ENCODE data around the gene TEAD2. TPM values are rescaled to one million over a fixed set of nuclear protein-coding genes. Genes with fewer than 3 reads are reported as not detected.

The TEAD2 gene
- total and polyA plus RNA-seq, 5 donors = 46.4 to 53.5 (median 53.2) TPM

GRCh38 chr19:49363268-49364082 lies 1.3 kb upstream of the TEAD2 start, which contains the start of gene DKKL1:
Gene DKKL1, plus strand, starts transcription at chr19:49363877. Its CDS starts 122 bp downstream, at chr19:49363999.
- ATAC-seq (peak; percentile 92), DNase-seq (peak; percentile 100)
- Histone ChIP-seq H3K4me1 (ENCODE audit: control insufficient read depth, insufficient read depth, low read length) (no peaks in the 10 kb centered on the region), H3K9me3 (ENCODE audit: control insufficient read depth, low read length) (no peaks in the 10 kb centered on the region), H3K27me3 (ENCODE audit: control insufficient read depth, insufficient read depth) (no peaks in the 10 kb centered on the region), H3K4me3 (ENCODE audit: low read length) (peak within 1 kb of the TSS; percentile 78), H3K27ac (ENCODE audit: low read length) (peak within 1 kb of the TSS; percentile 90)
- intact Hi-C loops (cut with DNase I) = loop anchor here in 1 of 4 donors (10.0 kb wide), 1 partner anchor 81 kb away; the partner anchor contains the start of gene SLC17A7
- 1% methylated on average over 46 of the region's 46 CpGs for WGBS

GRCh38 chr19:49362929-49363267 lies 682 bp upstream of the TEAD2 start:
- H3K4me3 ChIP-seq (ENCODE audit: low read length) = peak overlapping the region; percentile 78
- ATAC-seq (peak; percentile 2 to 5), DNase-seq (peak; percentile 68 to 85 (median 83))
- under 1% methylated on average over 14 of the region's 14 CpGs for WGBS
- H3K27me3 ChIP-seq (ENCODE audit: control insufficient read depth, insufficient read depth) = no peaks in the 10 kb centered on the region
- no peaks in the 10 kb centered on the region for H3K4me1 ChIP-seq (ENCODE audit: control insufficient read depth, insufficient read depth, low read length)
- no peaks in the 10 kb centered on the region for H3K9me3 ChIP-seq (ENCODE audit: control insufficient read depth, low read length)
- H3K27ac ChIP-seq (ENCODE audit: low read length) = peak overlapping the region; percentile 90
- intact Hi-C loops (cut with DNase I) = loop anchor here in 1 of 4 donors (10.0 kb wide), 1 partner anchor 82 kb away; the partner anchor contains the start of gene SLC17A7

DNA sequence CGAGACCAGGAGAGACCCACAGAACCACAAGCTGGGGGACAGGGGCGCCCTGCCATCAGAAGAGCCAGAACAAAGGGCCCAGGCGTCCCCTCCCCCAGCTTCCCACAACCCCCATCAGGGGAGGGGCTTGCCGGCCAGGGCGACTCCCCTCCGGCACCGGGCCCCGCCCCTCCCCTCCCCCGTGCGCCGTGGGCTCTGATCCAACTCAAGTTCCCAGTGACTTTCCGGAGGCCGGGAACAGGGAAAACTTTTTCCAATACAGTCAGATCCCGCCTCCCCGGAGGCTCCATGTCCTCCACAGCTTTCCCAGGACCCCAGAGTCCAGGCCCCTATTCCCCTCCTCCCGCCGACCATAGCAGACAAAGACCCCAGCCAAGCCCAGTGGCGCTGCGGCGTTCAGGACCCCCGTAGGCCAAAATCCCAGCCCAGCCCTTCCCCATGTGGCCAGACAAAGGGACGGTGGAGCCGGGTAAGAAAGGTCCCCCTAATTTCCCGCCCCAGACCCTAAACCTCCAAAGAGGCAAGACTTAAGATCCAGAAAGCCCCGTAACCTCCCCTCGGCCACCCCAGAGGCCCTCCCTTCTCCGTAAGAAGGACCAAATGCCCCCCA lies 673 bp downstream of the TEAD2 start:
- peak; percentile 64 to 65 for ATAC-seq
- Histone ChIP-seq H3K9me3 (ENCODE audit: control insufficient read depth, low read length) (no peaks in the 10 kb centered on the region), H3K27ac (ENCODE audit: low read length) (peak overlapping the region; percentile 93), H3K4me3 (ENCODE audit: low read length) (peak overlapping the region; percentile 78), H3K27me3 (ENCODE audit: control insufficient read depth, insufficient read depth) (no peaks in the 10 kb centered on the region), H3K4me1 (ENCODE audit: control insufficient read depth, insufficient read depth, low read length) (peaks cover 5% of the 10 kb centered on the region)
- DNase-seq = peak; percentile 86 to 96 (median 94)
- intact Hi-C loops (cut with DNase I) = loop anchor here in 1 of 4 donors (10.0 kb wide), 1 partner anchor 83 kb away; the partner anchor contains the start of gene SLC17A7
- WGBS = 2% methylated on average over 27 of the region's 27 CpGs

GRCh38 chr19:49359851-49360820 lies 2.1 kb downstream of the TEAD2 start:
- Histone ChIP-seq H3K27me3 (ENCODE audit: control insufficient read depth, insufficient read depth) (no peaks in the 10 kb centered on the region), H3K9me3 (ENCODE audit: control insufficient read depth, low read length) (no peaks in the 10 kb centered on the region), H3K4me1 (ENCODE audit: control insufficient read depth, insufficient read depth, low read length) (peaks cover 7% of the 10 kb centered on the region), H3K27ac (ENCODE audit: low read length) (peak overlapping the region; percentile 13), H3K4me3 (ENCODE audit: low read length) (no peak overlapping the region)
- ATAC-seq (no peak), DNase-seq (peak in 1 of 3 donors; percentile 57)
- WGBS = 75% methylated on average over 17 of the region's 17 CpGs
- intact Hi-C loops (cut with DNase I) = loop anchor here in 1 of 4 donors (10.0 kb wide), 1 partner anchor 85 kb away; the partner anchor contains the start of gene SLC17A7

- no peaks in the 10 kb centered on the region for H3K9me3 ChIP-seq (ENCODE audit: control insufficient read depth, low read length)
- ATAC-seq (no peak), DNase-seq (peak in 1 of 3 donors; percentile 1)
- H3K4me3 ChIP-seq (ENCODE audit: low read length) = no peak overlapping the region
- peaks cover 7% of the 10 kb centered on the region for H3K4me1 ChIP-seq (ENCODE audit: control insufficient read depth, insufficient read depth, low read length)
- intact Hi-C loops (cut with DNase I) = no loop called here
- WGBS = 78% methylated on average over 9 of the region's 9 CpGs
- H3K27me3 ChIP-seq (ENCODE audit: control insufficient read depth, insufficient read depth) = no peaks in the 10 kb centered on the region
- no peak overlapping the region for H3K27ac ChIP-seq (ENCODE audit: low read length)
Observed at GRCh38 chr19:49357186-49357585, 5.0 kb downstream of the TEAD2 start.

- DNase-seq (no peak), ATAC-seq (no peak)
- Histone ChIP-seq H3K27ac (ENCODE audit: low read length) (peak overlapping the region; percentile 40), H3K9me3 (ENCODE audit: control insufficient read depth, low read length) (no peaks in the 10 kb centered on the region), H3K4me3 (ENCODE audit: low read length) (no peak overlapping the region), H3K4me1 (ENCODE audit: control insufficient read depth, insufficient read depth, low read length) (peaks cover 7% of the 10 kb centered on the region), H3K27me3 (ENCODE audit: control insufficient read depth, insufficient read depth) (no peaks in the 10 kb centered on the region)
- intact Hi-C loops (cut with DNase I) = no loop called here
- 30% methylated on average over 7 of the region's 7 CpGs for WGBS
Observed at GRCh38 chr19:49356382-49356781, 5.8 kb downstream of the TEAD2 start.

GRCh38 chr19:49355909-49356353 lies 6.3 kb downstream of the TEAD2 start:
- WGBS = 36% methylated on average over 12 of the region's 12 CpGs
- peak; percentile 59 to 74 for ATAC-seq
- Histone ChIP-seq H3K9me3 (ENCODE audit: control insufficient read depth, low read length) (no peaks in the 10 kb centered on the region), H3K27ac (ENCODE audit: low read length) (no peak overlapping the region), H3K4me1 (ENCODE audit: control insufficient read depth, insufficient read depth, low read length) (peaks cover 7% of the 10 kb centered on the region), H3K4me3 (ENCODE audit: low read length) (no peak overlapping the region), H3K27me3 (ENCODE audit: control insufficient read depth, insufficient read depth) (no peaks in the 10 kb centered on the region)
- peak; percentile 59 to 83 (median 70) for DNase-seq
- intact Hi-C loops (cut with DNase I) = no loop called here

GRCh38 chr19:49349567-49349966 lies 12.6 kb downstream of the TEAD2 start:
- Histone ChIP-seq H3K4me3 (ENCODE audit: low read length) (no peak overlapping the region), H3K27ac (ENCODE audit: low read length) (no peak overlapping the region), H3K27me3 (ENCODE audit: control insufficient read depth, insufficient read depth) (no peaks in the 10 kb centered on the region), H3K4me1 (ENCODE audit: control insufficient read depth, insufficient read depth, low read length) (no peaks in the 10 kb centered on the region), H3K9me3 (ENCODE audit: control insufficient read depth, low read length) (no peaks in the 10 kb centered on the region)
- no peak for DNase-seq
- intact Hi-C loops (cut with DNase I) = no loop called here
- no peak for ATAC-seq
- 89% methylated on average over 2 of the region's 2 CpGs for WGBS

DNA sequence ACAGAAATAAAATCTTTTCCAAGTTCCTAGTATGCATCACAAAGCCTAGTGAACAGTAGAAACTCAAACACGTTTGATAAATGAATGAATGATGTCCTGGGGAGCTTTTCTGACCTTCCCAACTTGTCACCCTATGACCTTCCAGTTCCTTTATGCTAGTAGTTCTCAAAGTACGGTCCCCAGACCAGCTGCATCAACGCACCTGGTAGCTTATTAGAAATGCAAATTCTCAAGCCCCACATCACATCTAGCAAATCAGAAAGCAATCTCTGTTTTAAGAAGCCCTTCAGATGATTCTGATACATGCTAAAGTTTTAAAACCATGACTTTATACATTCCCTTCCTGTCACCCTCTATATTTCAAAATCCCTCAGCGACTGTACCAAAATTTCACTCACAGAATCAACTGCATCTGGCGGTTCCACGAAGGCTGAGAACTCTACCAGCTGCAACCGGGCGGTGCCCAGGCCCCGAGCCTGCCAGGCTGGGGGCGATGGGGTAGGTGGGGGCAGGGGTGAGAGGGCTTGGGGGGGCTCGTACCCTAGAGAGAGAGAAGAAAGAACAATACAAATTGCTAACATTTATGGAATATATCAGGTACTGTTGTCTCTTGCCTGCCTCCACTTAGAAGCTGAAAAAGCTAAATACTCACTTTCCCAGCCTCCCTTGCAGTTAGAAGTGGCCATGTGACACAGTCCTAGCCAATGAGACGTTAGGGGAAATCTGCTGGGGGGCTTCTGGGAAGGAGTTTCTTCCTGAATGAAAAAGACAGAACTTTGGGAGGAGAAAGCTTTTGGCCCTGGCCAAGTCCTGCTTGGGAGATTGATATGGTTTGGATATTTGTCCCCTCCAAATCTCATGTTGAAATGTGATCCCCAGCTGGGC lies 13.7 kb downstream of the TEAD2 start:
- H3K4me3 ChIP-seq (ENCODE audit: low read length) = no peak overlapping the region
- ATAC-seq (no peak), DNase-seq (no peak)
- intact Hi-C loops (cut with DNase I) = no loop called here
- H3K27me3 ChIP-seq (ENCODE audit: control insufficient read depth, insufficient read depth) = no peaks in the 10 kb centered on the region
- H3K9me3 ChIP-seq (ENCODE audit: control insufficient read depth, low read length) = no peaks in the 10 kb centered on the region
- no peak overlapping the region for H3K27ac ChIP-seq (ENCODE audit: low read length)
- H3K4me1 ChIP-seq (ENCODE audit: control insufficient read depth, insufficient read depth, low read length) = no peaks in the 10 kb centered on the region
- WGBS = 89% methylated on average over 12 of the region's 12 CpGs

- ATAC-seq (peak; percentile 66 to 70), DNase-seq (no peak)
- no peaks in the 10 kb centered on the region for H3K4me1 ChIP-seq (ENCODE audit: control insufficient read depth, insufficient read depth, low read length)
- no peak overlapping the region for H3K27ac ChIP-seq (ENCODE audit: low read length)
- no peak overlapping the region for H3K4me3 ChIP-seq (ENCODE audit: low read length)
- no peaks in the 10 kb centered on the region for H3K9me3 ChIP-seq (ENCODE audit: control insufficient read depth, low read length)
- no peaks in the 10 kb centered on the region for H3K27me3 ChIP-seq (ENCODE audit: control insufficient read depth, insufficient read depth)
- intact Hi-C loops (cut with DNase I) = no loop called here
- WGBS = 64% methylated on average over 3 of the region's 3 CpGs
Observed at GRCh38 chr19:49347835-49348234, 14.4 kb downstream of the TEAD2 start.
